Stimulated activated CD8-positive, alpha-beta memory T cell treated with anti-CD3 and anti-CD28 coated beads, Interleukin-15, amount 100 ng/mL, for 1 hour (primary cell): ENCODE data around the gene ANKLE2.
"Not testable (repeated sequence)": the region's sequence is repeated elsewhere in the genome, so short reads cannot be mapped to it uniquely, and the experiment has no call there.

Source experiments
- DNase-seq: peaks from one replicate; pipeline ENCODE4 v3.0.0-alpha.2; 2020; ENCODE audit warnings: low read depth

ANKLE2 gene

GRCh38 chr12:132761032-132761920, at the start of gene ANKLE2:
TSS of gene ANKLE2 (minus strand) at chr12:132761832. CDS start at chr12:132761798, 34 bp downstream.
- DNase-seq = peak; percentile 42

- DNase-seq = not testable (repeated sequence)
Measured at GRCh38 chr12:132809391-132809790, 47.8 kb upstream of the ANKLE2 start.

- no peak for DNase-seq
Measured at GRCh38 chr12:132807295-132808092, 45.9 kb upstream of the ANKLE2 start.

DNA sequence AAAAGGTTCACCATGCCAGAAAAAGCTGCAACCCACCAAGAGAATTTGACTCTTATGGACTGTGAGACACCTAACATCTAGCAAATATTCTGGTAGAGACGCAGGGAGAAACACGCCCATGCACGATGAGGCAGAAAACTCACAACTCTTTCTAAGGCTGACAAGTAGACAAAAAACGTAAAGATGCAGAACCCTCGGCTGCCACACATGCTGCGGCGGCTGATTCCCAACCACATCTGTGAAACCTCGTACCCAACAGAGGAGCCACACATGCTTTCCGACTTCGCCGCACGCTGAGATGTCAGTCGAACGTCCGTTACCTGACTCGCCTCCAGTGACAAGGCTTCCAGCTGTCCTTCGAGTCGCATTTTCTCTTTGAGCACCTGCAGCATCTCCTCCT, 45.2 kb upstream of the ANKLE2 start:
- no peak for DNase-seq

GRCh38 chr12:132804426-132804861, 42.8 kb upstream of the ANKLE2 start:
- no peak for DNase-seq

DNA sequence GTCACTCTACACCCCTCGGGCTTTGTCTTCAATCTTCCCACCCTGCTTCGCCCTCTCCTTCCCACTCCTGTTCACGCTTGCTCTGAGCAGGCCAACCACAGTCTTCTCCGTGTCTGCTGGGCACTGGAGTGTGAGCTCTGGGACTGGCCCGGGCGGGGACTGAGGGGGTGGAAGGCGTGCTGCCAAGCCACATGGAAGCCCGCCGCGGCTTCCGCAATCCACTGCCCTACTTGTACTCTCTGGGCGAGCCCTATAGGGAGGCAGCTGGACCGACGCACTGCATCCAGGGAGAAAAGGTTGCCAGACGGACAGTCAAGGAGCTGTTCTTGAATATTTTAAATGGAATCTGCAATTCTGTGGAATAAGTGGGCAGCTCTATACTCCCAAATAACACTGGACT, 42.3 kb upstream of the ANKLE2 start:
- DNase-seq = no peak

GRCh38 chr12:132803125-132803524, 41.5 kb upstream of the ANKLE2 start:
- no peak for DNase-seq

- no peak for DNase-seq
Measured at GRCh38 chr12:132801741-132802140, 40.1 kb upstream of the ANKLE2 start.

- DNase-seq = no peak
Measured at GRCh38 chr12:132798836-132799235, 37.2 kb upstream of the ANKLE2 start.

- DNase-seq = no peak
Measured at GRCh38 chr12:132797820-132798570, 36.4 kb upstream of the ANKLE2 start.

GRCh38 chr12:132795847-132796246, 34.2 kb upstream of the ANKLE2 start:
- DNase-seq = no peak

- not testable (repeated sequence) for DNase-seq
Measured at GRCh38 chr12:132791940-132792339, 30.3 kb upstream of the ANKLE2 start.

DNA sequence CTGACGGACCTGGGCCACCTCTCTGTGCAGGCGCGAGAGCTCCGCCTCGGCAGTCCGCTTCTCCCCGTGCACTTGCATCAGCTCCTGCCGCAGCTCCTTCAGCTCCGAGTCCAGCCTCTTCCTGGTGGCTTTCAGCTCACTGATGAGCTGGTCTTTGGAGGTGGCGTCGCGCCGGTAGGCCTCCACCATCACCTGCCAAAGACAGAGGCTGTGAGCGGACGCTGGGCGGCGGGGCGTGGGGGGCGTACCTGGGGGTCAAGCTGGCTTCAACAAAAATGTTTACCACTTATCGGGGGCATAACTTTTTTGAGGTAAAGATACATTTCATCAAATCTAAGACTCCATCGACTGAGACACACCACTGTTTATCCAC, 27.5 kb upstream of the ANKLE2 start:
- DNase-seq = no peak

DNA sequence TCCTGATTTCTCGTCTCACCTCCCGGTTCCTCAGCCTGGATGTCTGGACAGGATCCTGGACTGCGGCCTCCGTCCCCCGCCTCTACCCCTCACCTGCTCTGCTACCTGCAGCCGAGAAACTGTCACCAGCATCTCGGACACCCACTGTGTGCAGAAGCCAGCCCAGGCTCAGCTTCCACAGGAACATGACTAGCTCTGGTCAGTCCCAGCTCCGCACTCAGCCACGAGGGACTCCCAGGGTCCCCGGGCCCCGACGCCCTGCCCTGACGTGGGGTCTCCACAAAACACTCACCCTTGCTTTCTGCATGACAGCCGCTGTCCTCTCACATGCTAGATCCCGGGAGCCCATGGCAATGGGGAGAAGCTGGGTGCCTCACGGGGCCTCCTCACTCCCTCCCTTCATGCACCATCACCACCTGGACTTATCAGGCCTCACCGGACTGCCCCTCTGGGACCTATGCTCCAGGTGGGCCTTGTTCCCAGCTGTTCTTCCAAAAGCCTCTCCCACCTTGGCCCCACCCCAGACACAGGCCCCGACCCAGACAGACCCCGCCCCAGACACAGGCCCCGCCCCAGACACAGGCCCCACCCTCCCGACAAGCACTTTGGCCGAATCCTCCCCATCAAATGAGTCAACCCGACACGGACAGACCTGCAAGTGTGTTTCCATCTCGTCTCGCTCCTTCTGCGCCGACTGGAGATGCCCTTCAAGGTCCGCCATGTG, 26.9 kb upstream of the ANKLE2 start:
- DNase-seq = no peak

- no peak for DNase-seq
Measured at GRCh38 chr12:132787877-132788276, 26.2 kb upstream of the ANKLE2 start.

DNA sequence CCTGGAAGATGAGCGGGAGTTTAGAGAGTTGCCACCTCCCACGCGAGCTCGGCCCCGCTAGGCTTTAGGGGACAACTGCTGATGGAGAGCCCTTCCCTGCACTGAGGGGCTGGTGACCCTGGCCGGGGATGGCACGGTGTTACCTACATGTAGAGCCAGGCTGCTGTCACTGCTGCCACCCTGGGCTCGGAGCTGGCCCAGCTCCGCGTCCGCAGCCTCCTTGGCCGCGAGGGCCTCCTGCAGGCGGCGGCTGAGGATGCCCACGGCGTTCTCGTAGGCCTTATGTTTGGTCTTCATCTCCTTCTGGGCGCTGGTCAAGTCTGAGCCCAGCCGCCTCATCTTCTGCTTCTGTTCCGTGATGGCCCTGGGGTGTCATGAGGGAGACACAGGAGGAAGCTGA, 24.6 kb upstream of the ANKLE2 start:
- no peak for DNase-seq

DNA sequence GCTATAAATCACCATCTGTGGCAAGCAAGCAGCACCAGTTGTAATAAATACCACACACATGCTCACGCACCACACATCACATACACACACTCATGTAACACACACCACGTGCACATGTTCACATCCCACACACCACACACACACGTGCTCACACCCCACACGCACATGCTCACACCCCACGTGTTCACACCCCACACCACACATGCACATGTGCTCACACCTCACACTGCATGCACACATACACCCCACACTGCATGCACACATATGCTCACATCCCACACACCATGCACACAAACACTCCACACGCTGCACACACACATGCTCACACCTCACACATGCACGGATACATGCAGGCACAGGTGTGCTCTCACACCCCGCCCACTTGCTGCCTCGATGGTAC, 22.9 kb upstream of the ANKLE2 start:
- DNase-seq = no peak

- DNase-seq = no peak
Measured at GRCh38 chr12:132783917-132784531, 22.4 kb upstream of the ANKLE2 start.

DNA sequence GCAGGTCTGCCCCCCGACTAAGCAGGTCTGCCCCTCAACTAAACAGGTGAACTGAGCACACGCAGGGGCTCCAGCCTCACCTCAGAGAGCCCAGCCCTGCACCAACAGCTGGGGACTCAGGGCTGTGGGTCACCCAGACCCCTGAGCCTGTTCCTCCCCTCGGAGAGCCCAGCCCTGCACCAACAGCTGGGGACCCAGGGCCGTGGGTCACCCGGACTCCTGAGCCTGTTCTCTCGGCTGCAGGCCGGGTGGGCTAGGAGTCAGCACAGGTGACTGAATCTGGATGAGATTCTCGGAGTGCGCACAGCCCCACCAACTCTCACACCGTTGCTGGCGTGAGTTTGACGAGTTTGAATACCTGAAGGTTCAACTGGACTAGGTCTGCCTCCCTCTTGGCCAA, 20.3 kb upstream of the ANKLE2 start:
- DNase-seq = no peak

DNA sequence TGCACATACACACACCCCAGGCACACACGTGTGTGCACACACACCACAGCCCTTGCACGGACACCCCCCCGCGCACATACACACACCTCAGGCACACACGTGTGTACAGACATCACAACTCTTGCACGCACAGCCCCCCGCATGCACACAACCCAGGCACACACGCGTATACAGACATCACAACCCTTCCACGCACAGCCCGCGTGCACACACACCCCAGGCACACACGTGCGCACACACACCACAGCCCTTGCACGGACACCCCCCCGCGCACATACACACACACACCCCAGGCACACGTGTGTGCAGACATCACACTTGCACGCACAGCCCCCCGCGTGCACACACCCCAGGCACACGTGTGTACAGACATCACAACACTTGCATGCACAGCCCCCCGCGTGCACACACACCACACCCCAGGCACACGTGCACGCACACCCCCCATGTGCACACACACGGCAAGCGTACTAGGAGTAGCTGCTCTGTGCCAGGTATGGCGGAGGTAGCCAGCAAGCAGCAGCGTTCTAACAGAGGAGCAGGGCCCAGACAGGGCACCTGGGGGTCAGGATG, 18.2 kb upstream of the ANKLE2 start:
- no peak for DNase-seq

DNA sequence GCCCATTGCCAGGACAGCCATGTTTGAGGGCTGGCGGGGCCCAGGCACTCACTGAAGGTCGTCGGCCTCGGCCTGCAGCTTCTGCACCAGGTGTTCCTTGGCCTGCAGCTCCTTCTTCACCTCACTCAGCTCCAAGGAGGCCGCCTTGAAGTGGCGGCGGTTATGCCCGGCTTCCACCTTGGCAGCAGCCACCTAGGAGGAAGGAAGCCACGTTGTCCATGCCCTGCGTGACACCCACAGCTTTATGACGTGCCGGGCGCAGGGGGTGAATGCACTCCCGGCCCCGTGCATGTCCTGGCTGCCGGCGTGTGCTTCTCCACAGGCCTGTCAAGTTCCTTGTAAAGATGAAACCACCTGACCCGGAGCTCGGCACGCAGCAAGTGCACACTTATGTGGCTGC, 16.0 kb upstream of the ANKLE2 start:
- no peak for DNase-seq
